H1 (cell line): ENCODE results near the gene RPL22L1. TPM values are rescaled to one million over a fixed set of nuclear protein-coding genes. Genes with fewer than 3 reads are reported as not detected.

Experiments used
- CHD1 ChIP-seq: IDR thresholded peaks from 2 replicates; pipeline ENCODE4 v1.6.1; 2012; ENCODE audit warnings: low read depth, low read length, improper control_type of control experiment
- GABPA ChIP-seq: IDR thresholded peaks from 2 replicates; pipeline ENCODE4 v1.6.1; 2011; ENCODE audit warnings: mild to moderate bottlenecking, low read length, moderate library complexity, borderline replicate concordance; ENCODE audit not compliant: insufficient read depth
- JUN ChIP-seq: IDR thresholded peaks from 2 replicates; pipeline ENCODE4 v1.6.1; 2011; ENCODE audit warnings: low read depth, mild to moderate bottlenecking, improper control_type of control experiment, low read length
- JUND ChIP-seq: IDR thresholded peaks from 2 replicates; pipeline ENCODE4 v1.6.1; 2011; ENCODE audit warnings: mild to moderate bottlenecking, improper control_type of control experiment, low read length
- MAFK ChIP-seq: IDR thresholded peaks from 2 replicates; pipeline ENCODE4 v1.6.1; 2012; ENCODE audit warnings: low read depth, mild to moderate bottlenecking, improper control_type of control experiment, low read length
- NANOG ChIP-seq: IDR thresholded peaks from 2 replicates; pipeline ENCODE4 v1.6.1; 2011; ENCODE audit warnings: low read length, low read depth, mild to moderate bottlenecking, inconsistent platforms; ENCODE audit not compliant: insufficient read depth, poor library complexity, severe bottlenecking
- SUZ12 ChIP-seq: fragments of 200-600 bp; sonication (generic); IDR thresholded peaks from 2 replicates; pipeline ENCODE4 v1.6.1; 2012; ENCODE audit warnings: mild to moderate bottlenecking, inconsistent platforms, low read length, moderate library complexity, mixed read lengths
- TEAD4 ChIP-seq: IDR thresholded peaks from 2 replicates; pipeline ENCODE4 v1.6.1; 2012; ENCODE audit warnings: low read depth, low read length, inconsistent platforms, mixed read lengths
- polyA plus RNA-seq, 7 experiments: library from polyadenylated mRNA; depleted of rRNA in 3 of 7; stranded (reverse) in 5 of 7; unstranded in 2 of 7; fragments of >200 nt in 5 of 7; fragments of 200-250 nt in 2 of 7; gene quantifications; 1 replicate in 5 of 7; 2 replicates in 1 of 7; 4 replicates in 1 of 7; pipeline versions ENCODE4 v1.2.1 to v1.2.3, GENCODE V29; 2011 to 2013; ENCODE audit warnings: missing spikeins in 2 of 7, mixed read lengths in 2 of 7
- total RNA-seq: library from RNA; stranded (reverse); fragmentation: NEBNext Ultra II Directional; extraction: Animal tissue kit (Norgen Biotek cat#: 25700); gene quantifications from 2 replicates; pipeline ENCODE4 v1.2.1, GENCODE V29; 2021
- TF ChIP-seq, protein P1 (sequence below): fragments of 300-600 bp; sonication (generic); IDR thresholded peaks from 2 replicates; pipeline ENCODE4 v1.7.1; 2012; ENCODE audit warnings: low read length, moderate library complexity, mild to moderate bottlenecking, inconsistent platforms; ENCODE audit not compliant: insufficient replicate concordance
- TF ChIP-seq, protein P2 (sequence below): IDR thresholded peaks from 2 replicates; pipeline ENCODE4 v1.6.1; 2012; ENCODE audit warnings: inconsistent platforms
- TF ChIP-seq, protein P3 (sequence below): IDR thresholded peaks from 2 replicates; pipeline ENCODE4 v1.6.1; 2012; ENCODE audit warnings: inconsistent platforms

Gene RPL22L1
- total and polyA plus RNA-seq, 2 of the 8 experiments (the other 6 are each of a cell fraction or from before 2014, with no cell fraction given) = 99.9 to 280 TPM

DNA sequence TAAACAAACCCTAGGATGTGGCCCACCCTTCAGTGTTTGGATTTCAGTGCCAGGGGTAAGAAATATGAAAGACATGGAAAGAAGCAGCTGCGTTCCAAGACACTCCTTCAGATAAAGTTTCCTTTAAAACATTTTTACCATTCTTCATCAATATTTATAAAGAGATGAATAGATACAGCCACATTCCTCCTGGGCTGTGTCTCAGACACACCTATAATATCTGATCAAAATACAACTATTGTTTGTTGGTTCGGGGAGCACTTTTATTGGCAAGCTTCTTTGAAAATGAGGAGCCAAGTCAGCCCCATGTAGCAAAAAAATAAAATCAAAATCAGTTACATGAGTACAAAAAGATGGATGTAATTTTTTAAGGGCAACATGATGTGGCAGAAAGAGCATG lies 53.2 kb downstream of the RPL22L1 start (continued):
- TF ChIP-seq, protein P1, sequence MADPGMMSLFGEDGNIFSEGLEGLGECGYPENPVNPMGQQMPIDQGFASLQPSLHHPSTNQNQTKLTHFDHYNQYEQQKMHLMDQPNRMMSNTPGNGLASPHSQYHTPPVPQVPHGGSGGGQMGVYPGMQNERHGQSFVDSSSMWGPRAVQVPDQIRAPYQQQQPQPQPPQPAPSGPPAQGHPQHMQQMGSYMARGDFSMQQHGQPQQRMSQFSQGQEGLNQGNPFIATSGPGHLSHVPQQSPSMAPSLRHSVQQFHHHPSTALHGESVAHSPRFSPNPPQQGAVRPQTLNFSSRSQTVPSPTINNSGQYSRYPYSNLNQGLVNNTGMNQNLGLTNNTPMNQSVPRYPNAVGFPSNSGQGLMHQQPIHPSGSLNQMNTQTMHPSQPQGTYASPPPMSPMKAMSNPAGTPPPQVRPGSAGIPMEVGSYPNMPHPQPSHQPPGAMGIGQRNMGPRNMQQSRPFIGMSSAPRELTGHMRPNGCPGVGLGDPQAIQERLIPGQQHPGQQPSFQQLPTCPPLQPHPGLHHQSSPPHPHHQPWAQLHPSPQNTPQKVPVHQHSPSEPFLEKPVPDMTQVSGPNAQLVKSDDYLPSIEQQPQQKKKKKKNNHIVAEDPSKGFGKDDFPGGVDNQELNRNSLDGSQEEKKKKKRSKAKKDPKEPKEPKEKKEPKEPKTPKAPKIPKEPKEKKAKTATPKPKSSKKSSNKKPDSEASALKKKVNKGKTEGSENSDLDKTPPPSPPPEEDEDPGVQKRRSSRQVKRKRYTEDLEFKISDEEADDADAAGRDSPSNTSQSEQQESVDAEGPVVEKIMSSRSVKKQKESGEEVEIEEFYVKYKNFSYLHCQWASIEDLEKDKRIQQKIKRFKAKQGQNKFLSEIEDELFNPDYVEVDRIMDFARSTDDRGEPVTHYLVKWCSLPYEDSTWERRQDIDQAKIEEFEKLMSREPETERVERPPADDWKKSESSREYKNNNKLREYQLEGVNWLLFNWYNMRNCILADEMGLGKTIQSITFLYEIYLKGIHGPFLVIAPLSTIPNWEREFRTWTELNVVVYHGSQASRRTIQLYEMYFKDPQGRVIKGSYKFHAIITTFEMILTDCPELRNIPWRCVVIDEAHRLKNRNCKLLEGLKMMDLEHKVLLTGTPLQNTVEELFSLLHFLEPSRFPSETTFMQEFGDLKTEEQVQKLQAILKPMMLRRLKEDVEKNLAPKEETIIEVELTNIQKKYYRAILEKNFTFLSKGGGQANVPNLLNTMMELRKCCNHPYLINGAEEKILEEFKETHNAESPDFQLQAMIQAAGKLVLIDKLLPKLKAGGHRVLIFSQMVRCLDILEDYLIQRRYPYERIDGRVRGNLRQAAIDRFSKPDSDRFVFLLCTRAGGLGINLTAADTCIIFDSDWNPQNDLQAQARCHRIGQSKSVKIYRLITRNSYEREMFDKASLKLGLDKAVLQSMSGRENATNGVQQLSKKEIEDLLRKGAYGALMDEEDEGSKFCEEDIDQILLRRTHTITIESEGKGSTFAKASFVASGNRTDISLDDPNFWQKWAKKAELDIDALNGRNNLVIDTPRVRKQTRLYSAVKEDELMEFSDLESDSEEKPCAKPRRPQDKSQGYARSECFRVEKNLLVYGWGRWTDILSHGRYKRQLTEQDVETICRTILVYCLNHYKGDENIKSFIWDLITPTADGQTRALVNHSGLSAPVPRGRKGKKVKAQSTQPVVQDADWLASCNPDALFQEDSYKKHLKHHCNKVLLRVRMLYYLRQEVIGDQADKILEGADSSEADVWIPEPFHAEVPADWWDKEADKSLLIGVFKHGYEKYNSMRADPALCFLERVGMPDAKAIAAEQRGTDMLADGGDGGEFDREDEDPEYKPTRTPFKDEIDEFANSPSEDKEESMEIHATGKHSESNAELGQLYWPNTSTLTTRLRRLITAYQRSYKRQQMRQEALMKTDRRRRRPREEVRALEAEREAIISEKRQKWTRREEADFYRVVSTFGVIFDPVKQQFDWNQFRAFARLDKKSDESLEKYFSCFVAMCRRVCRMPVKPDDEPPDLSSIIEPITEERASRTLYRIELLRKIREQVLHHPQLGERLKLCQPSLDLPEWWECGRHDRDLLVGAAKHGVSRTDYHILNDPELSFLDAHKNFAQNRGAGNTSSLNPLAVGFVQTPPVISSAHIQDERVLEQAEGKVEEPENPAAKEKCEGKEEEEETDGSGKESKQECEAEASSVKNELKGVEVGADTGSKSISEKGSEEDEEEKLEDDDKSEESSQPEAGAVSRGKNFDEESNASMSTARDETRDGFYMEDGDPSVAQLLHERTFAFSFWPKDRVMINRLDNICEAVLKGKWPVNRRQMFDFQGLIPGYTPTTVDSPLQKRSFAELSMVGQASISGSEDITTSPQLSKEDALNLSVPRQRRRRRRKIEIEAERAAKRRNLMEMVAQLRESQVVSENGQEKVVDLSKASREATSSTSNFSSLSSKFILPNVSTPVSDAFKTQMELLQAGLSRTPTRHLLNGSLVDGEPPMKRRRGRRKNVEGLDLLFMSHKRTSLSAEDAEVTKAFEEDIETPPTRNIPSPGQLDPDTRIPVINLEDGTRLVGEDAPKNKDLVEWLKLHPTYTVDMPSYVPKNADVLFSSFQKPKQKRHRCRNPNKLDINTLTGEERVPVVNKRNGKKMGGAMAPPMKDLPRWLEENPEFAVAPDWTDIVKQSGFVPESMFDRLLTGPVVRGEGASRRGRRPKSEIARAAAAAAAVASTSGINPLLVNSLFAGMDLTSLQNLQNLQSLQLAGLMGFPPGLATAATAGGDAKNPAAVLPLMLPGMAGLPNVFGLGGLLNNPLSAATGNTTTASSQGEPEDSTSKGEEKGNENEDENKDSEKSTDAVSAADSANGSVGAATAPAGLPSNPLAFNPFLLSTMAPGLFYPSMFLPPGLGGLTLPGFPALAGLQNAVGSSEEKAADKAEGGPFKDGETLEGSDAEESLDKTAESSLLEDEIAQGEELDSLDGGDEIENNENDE = no peak
- TF ChIP-seq, protein P2, sequence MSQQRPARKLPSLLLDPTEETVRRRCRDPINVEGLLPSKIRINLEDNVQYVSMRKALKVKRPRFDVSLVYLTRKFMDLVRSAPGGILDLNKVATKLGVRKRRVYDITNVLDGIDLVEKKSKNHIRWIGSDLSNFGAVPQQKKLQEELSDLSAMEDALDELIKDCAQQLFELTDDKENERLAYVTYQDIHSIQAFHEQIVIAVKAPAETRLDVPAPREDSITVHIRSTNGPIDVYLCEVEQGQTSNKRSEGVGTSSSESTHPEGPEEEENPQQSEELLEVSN = no peak
- TF ChIP-seq JUND (no peak), GABPA (no peak), SUZ12 (no peak), NANOG (no peak), TEAD4 (no peak), JUN (no peak), CHD1 (no peak), MAFK (no peak)
- TF ChIP-seq, protein P3, sequence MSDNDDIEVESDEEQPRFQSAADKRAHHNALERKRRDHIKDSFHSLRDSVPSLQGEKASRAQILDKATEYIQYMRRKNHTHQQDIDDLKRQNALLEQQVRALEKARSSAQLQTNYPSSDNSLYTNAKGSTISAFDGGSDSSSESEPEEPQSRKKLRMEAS = no peak
